ENCODE measurements around the gene POU2F2. TPM values are rescaled to one million over a fixed set of nuclear protein-coding genes. Genes with fewer than 3 reads are reported as not detected.
"Not testable (repeated sequence)": the region's sequence is repeated elsewhere in the genome, so short reads cannot be mapped to it uniquely, and the experiment has no call there.

Gene POU2F2
- total and polyA plus RNA-seq, 7 donors: 0.14 to 0.86 (median 0.43) TPM

- DNase-seq (no peak), ATAC-seq (no peak)
- Histone ChIP-seq H3K27ac (no peak overlapping the region), H3K36me3 (ENCODE audit: insufficient read depth in 1 of 2, low read depth in 1 of 2) (no peaks in the 10 kb centered on the region), H3K4me1 (no peaks in the 10 kb centered on the region), H3K27me3 (ENCODE audit: insufficient read depth in 3 of 3, low read length in 2 of 3) (peaks cover 0 to 9% (median 5%) of the 10 kb centered on the region in 3 donors), H3K4me3 (no peak overlapping the region), H3K9me3 (no peaks in the 10 kb centered on the region)
- WGBS, 3 donors: 79 to 88% (median 80%) methylated on average over 3 of the region's 3 CpGs
- TF ChIP-seq CTCF (IDR thresholded peaks at IDR 0.05): no peak
- intact Hi-C loops (cut with DNase I): loop anchor here in 1 of 2 donors (2.0 kb wide), 1 partner anchor 75 kb away; no protein-coding TSS in a partner anchor
Observed at GRCh38 chr19:42109896-42110295, 22.4 kb downstream of the POU2F2 start.

- DNase-seq: peak; percentile 75 to 80
- H3K9me3 ChIP-seq: no peaks in the 10 kb centered on the region
- peak in 2 of 4 donors; percentile 54 to 69 for ATAC-seq
- H3K36me3 ChIP-seq (ENCODE audit: insufficient read depth in 1 of 2, low read depth in 1 of 2): no peaks in the 10 kb centered on the region
- H3K4me3 ChIP-seq: no peak overlapping the region
- intact Hi-C loops (cut with DNase I): loop anchor here in 1 of 2 donors (2.0 kb wide), 1 partner anchor 76 kb away; no protein-coding TSS in a partner anchor
- peaks cover 0 to 9% (median 4%) of the 10 kb centered on the region in 3 donors for H3K27me3 ChIP-seq (ENCODE audit: insufficient read depth in 3 of 3, low read length in 2 of 3)
- H3K27ac ChIP-seq: no peak overlapping the region
- peak; percentile 72 for TF ChIP-seq CTCF (IDR thresholded peaks at IDR 0.05)
- H3K4me1 ChIP-seq: no peaks in the 10 kb centered on the region
- WGBS, 3 donors: 22 to 26% (median 22%) methylated on average over 16 of the region's 16 CpGs
Observed at GRCh38 chr19:42108527-42109389, 23.5 kb downstream of the POU2F2 start.

GRCh38 chr19:42105368-42105767 is 26.9 kb downstream of the POU2F2 start:
- WGBS, 3 donors: 63 to 73% (median 71%) methylated on average over 2 of the region's 2 CpGs
- intact Hi-C loops (cut with DNase I): no loop called here
- Histone ChIP-seq H3K9me3 (no peaks in the 10 kb centered on the region), H3K27me3 (ENCODE audit: insufficient read depth in 3 of 3, low read length in 2 of 3) (peaks cover 0 to 4% (median 3%) of the 10 kb centered on the region in 3 donors), H3K4me3 (no peak overlapping the region), H3K4me1 (no peaks in the 10 kb centered on the region), H3K36me3 (ENCODE audit: insufficient read depth in 1 of 2, low read depth in 1 of 2) (no peaks in the 10 kb centered on the region), H3K27ac (no peak overlapping the region)
- no peak for ATAC-seq
- DNase-seq: no peak
- TF ChIP-seq CTCF (IDR thresholded peaks at IDR 0.05): no peak

- Histone ChIP-seq H3K9me3 (no peaks in the 10 kb centered on the region), H3K4me3 (no peak overlapping the region), H3K27me3 (ENCODE audit: insufficient read depth in 3 of 3, low read length in 2 of 3) (peaks cover 0 to 3% (median 2%) of the 10 kb centered on the region in 3 donors), H3K36me3 (ENCODE audit: insufficient read depth in 1 of 2, low read depth in 1 of 2) (no peaks in the 10 kb centered on the region), H3K27ac (no peak overlapping the region), H3K4me1 (no peaks in the 10 kb centered on the region)
- 87 to 93% (median 88%) methylated on average over 2 of the region's 2 CpGs for WGBS, 3 donors
- intact Hi-C loops (cut with DNase I): no loop called here
- ATAC-seq (no peak), DNase-seq (no peak)
- no peak for TF ChIP-seq CTCF (IDR thresholded peaks at IDR 0.05)
Observed at GRCh38 chr19:42102877-42103276, 29.4 kb downstream of the POU2F2 start.

GRCh38 chr19:42100241-42100640 is 32.0 kb downstream of the POU2F2 start:
- H3K4me1 ChIP-seq; H3K9me3 ChIP-seq; ATAC-seq; intact Hi-C loops (cut with DNase I); DNase-seq; H3K27ac ChIP-seq; H3K36me3 ChIP-seq (ENCODE audit: insufficient read depth in 1 of 2, low read depth in 1 of 2); H3K4me3 ChIP-seq: not testable (repeated sequence)
- 90 to 92% (median 91%) methylated on average over 10 of the region's 10 CpGs for WGBS, 3 donors
- peaks cover 0 to 16% (median 0%) of the 10 kb centered on the region in 3 donors for H3K27me3 ChIP-seq (ENCODE audit: insufficient read depth in 3 of 3, low read length in 2 of 3)

Data from psoas muscle (tissue), 8 donors.